ENCODE data around the gene PRDX5. TPM values are rescaled to one million over a fixed set of nuclear protein-coding genes. Genes with fewer than 3 reads are reported as not detected.
"Not testable (repeated sequence)": the region's sequence is repeated elsewhere in the genome, so short reads cannot be mapped to it uniquely, and the experiment has no call there.

The PRDX5 gene
- total RNA-seq, 1 experiment from 2014 or later: 232 TPM

DNA sequence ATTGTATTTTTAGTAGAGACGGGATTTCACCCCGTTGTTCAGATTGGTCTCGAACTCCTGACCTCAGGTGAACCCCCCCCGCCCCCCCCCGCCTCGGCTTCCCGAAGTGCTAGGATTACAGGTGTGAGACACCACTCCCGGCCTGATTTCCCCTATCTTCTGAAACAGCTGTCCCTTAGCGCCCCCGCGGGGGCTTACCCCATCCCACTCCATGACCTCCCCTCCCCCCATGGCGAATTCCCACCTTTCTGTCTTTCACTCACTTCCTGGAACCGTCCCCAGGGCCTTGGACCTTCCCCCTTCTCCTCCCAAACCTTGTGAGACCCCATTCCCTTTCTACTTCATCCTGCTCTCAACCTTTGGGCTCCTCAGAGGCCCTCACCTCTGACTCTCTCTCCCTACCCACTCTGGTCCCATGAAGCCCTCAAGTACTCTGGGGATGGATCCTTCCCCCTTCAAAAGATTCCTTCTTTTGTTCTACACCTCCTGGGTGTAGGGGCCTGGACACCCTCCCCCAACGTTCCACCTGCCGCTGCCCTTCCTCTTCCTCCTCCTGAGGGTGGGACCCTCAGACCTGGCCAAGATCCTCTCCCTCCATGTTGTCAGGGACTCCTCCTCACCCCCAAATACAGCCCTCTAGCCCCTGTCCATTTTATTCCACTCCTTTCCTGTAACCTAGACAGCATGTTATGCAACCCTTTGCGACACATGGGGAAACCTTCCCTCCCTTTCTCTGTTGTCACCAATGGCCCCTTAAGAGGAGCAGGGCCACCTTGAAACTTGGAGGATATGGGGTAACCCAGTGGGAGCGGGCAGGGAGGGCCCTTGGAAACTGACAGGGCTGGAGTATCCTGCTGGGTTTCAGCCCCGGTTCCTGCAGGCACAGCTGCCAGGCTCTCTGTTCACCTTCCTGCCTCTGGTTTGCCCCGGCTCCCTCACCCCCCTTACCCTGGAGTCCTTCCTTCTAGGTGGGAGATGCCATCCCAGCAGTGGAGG, 1.1 kb downstream of the PRDX5 start:
- DNase-seq (ENCODE audit: low read depth in 1 of 2, low spot score in 2 of 2): no peak
- H3K27ac ChIP-seq: no peak overlapping the region; the same call in 1 of the 2 replicates
- H3K9me3 ChIP-seq (replicated peaks): no peaks in the 10 kb centered on the region
- H3K4me1 ChIP-seq (replicated peaks): peaks cover 20% of the 10 kb centered on the region
- H3K27me3 ChIP-seq (replicated peaks): no peaks in the 10 kb centered on the region
- peaks cover 42% of the 10 kb centered on the region for H3K36me3 ChIP-seq
- peak overlapping the region; percentile 69 for H3K4me3 ChIP-seq

DNA sequence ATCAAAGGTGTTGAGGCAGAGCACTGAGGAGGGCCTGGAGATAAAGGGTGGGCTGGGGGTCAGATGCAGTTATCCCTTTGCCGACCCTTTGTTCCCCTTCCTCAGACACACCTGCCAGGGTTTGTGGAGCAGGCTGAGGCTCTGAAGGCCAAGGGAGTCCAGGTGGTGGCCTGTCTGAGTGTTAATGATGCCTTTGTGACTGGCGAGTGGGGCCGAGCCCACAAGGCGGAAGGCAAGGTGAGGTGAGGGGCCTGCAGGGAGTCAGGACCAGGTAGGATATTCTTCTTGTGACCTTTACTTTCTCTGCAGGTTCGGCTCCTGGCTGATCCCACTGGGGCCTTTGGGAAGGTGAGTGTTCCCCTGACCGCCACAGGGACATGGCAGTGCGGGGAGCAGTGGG, 2.6 kb downstream of the PRDX5 start:
- H3K27me3 ChIP-seq (replicated peaks): no peaks in the 10 kb centered on the region
- peaks cover 20% of the 10 kb centered on the region for H3K4me1 ChIP-seq (replicated peaks)
- H3K27ac ChIP-seq: no peak overlapping the region
- H3K4me3 ChIP-seq: no peak overlapping the region
- DNase-seq (ENCODE audit: low read depth in 1 of 2, low spot score in 2 of 2): no peak
- H3K9me3 ChIP-seq (replicated peaks): no peaks in the 10 kb centered on the region
- H3K36me3 ChIP-seq: peaks cover 27% of the 10 kb centered on the region

DNA sequence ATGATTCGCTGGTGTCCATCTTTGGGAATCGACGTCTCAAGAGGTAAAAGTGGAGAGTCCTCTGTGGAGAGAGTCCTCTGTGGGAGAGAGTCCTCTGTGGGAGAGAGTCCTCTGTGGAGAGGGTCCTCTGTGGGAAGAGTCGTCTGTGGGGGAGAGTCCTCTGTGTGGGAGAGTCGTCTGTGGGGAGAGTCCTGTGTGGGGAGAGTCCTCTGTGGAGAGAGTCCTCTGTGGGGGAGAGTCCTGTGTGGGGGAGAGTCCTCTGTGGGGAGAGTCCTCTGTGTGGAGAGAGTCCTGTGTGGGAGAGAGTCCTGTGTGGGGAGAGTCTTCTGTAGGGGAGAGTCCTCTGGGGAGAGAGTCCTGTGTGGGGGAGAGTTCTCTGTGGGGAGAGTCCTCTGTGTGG, 3.1 kb downstream of the PRDX5 start:
- H3K9me3 ChIP-seq (replicated peaks): no peaks in the 10 kb centered on the region

GRCh38 chr11:64321533-64321932, 3.6 kb downstream of the PRDX5 start:
- no peak overlapping the region for H3K4me3 ChIP-seq
- H3K9me3 ChIP-seq (replicated peaks): no peaks in the 10 kb centered on the region
- peaks cover 19% of the 10 kb centered on the region for H3K4me1 ChIP-seq (replicated peaks)
- no peak overlapping the region for H3K27ac ChIP-seq
- H3K27me3 ChIP-seq (replicated peaks): no peaks in the 10 kb centered on the region
- H3K36me3 ChIP-seq: peaks cover 19% of the 10 kb centered on the region
- DNase-seq (ENCODE audit: low read depth in 1 of 2, low spot score in 2 of 2): peak; percentile 66 to 75

More for the DNA sequence above, 3.1 kb downstream of the PRDX5 start:
- DNase-seq (ENCODE audit: low read depth in 1 of 2, low spot score in 2 of 2): no peak
- no peaks in the 10 kb centered on the region for H3K27me3 ChIP-seq (replicated peaks)
- no peak overlapping the region for H3K4me3 ChIP-seq
- H3K4me1 ChIP-seq (replicated peaks): peaks cover 20% of the 10 kb centered on the region
- peaks cover 24% of the 10 kb centered on the region for H3K36me3 ChIP-seq
- H3K27ac ChIP-seq: no peak overlapping the region

- DNase-seq (ENCODE audit: low read depth in 1 of 2, low spot score in 2 of 2): no peak
Measured at GRCh38 chr11:64322925-64323260, 5.0 kb downstream of the PRDX5 start.

GRCh38 chr11:64323373-64323772, 5.5 kb downstream of the PRDX5 start:
- peaks cover 15% of the 10 kb centered on the region for H3K4me1 ChIP-seq (replicated peaks)
- H3K36me3 ChIP-seq: peaks cover 11% of the 10 kb centered on the region
- H3K4me3 ChIP-seq: no peak overlapping the region
- no peak overlapping the region for H3K27ac ChIP-seq
- no peaks in the 10 kb centered on the region for H3K9me3 ChIP-seq (replicated peaks)
- H3K27me3 ChIP-seq (replicated peaks): no peaks in the 10 kb centered on the region
- DNase-seq (ENCODE audit: low read depth in 1 of 2, low spot score in 2 of 2): no peak

More at GRCh38 chr11:64322925-64323260, 5.0 kb downstream of the PRDX5 start:
- peaks cover 11% of the 10 kb centered on the region for H3K36me3 ChIP-seq
- H3K9me3 ChIP-seq (replicated peaks): no peaks in the 10 kb centered on the region
- H3K4me3 ChIP-seq: no peak overlapping the region
- no peak overlapping the region for H3K27ac ChIP-seq
- H3K27me3 ChIP-seq (replicated peaks): no peaks in the 10 kb centered on the region
- H3K4me1 ChIP-seq (replicated peaks): peaks cover 15% of the 10 kb centered on the region

GRCh38 chr11:64323984-64324383, 6.1 kb downstream of the PRDX5 start:
- not testable (repeated sequence) for H3K4me3 ChIP-seq; H3K9me3 ChIP-seq (replicated peaks); DNase-seq (ENCODE audit: low read depth in 1 of 2, low spot score in 2 of 2); H3K27me3 ChIP-seq (replicated peaks); H3K27ac ChIP-seq
- Histone ChIP-seq H3K4me1 (replicated peaks) (peaks cover 13% of the 10 kb centered on the region), H3K36me3 (peaks cover 11% of the 10 kb centered on the region)

GRCh38 chr11:64324692-64325469, 7.0 kb downstream of the PRDX5 start:
- Histone ChIP-seq H3K9me3 (replicated peaks) (no peaks in the 10 kb centered on the region), H3K27ac (no peak overlapping the region), H3K27me3 (replicated peaks) (no peaks in the 10 kb centered on the region), H3K36me3 (peaks cover 11% of the 10 kb centered on the region), H3K4me1 (replicated peaks) (peaks cover 10% of the 10 kb centered on the region), H3K4me3 (no peak overlapping the region)
- no peak for DNase-seq (ENCODE audit: low read depth in 1 of 2, low spot score in 2 of 2)

DNA sequence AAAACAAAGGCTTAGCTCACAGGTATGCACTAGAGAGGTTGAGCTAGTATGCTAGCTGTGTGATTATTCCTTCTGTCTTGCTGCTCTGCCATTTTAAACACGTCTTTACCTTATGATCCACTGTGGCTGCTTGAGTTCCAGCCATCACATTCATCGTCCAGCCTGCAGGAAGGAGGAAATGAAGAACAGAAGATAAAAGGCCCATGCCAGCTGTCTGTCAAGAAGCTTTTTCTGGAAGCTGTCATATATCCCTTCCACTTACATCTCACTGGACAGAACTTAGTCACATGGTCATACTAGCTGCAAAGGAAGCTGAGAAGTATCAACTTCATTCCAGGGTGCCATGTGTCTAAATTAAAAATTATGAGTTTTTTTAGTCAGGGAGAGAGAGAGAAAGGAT, 9.5 kb downstream of the PRDX5 start:
- no peaks in the 10 kb centered on the region for H3K27me3 ChIP-seq (replicated peaks)

DNA sequence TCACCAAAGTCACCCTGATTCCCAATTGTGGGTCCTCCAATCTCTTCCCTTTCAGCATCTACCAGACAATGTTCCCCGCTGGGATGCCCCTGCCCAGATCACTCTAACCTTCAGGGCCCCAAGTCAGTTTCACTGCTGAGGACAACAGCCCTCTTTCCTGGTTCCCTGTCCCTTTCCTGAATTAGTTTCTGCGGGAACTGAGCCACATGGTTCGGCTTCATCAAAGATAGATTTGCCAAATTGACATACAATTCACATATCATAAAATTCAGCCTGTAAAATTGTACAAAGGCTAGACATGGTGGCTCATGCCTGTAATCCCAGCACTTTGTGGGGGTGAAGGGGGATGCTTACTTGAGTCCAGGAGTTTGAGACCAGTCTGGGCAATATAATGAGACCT, 10.1 kb downstream of the PRDX5 start:
- Histone ChIP-seq H3K27me3 (replicated peaks) (no peaks in the 10 kb centered on the region), H3K4me1 (replicated peaks) (peaks cover 9% of the 10 kb centered on the region), H3K27ac (no peak overlapping the region), H3K9me3 (replicated peaks) (no peaks in the 10 kb centered on the region), H3K36me3 (peaks cover under 1% of the 10 kb centered on the region), H3K4me3 (no peak overlapping the region)
- DNase-seq (ENCODE audit: low read depth in 1 of 2, low spot score in 2 of 2): no peak

More for the DNA sequence above, 9.5 kb downstream of the PRDX5 start:
- no peak for DNase-seq (ENCODE audit: low read depth in 1 of 2, low spot score in 2 of 2)
- no peaks in the 10 kb centered on the region for H3K9me3 ChIP-seq (replicated peaks)
- no peak overlapping the region for H3K27ac ChIP-seq
- peaks cover 6% of the 10 kb centered on the region for H3K36me3 ChIP-seq
- H3K4me1 ChIP-seq (replicated peaks): peaks cover 9% of the 10 kb centered on the region
- H3K4me3 ChIP-seq: no peak overlapping the region

GRCh38 chr11:64330888-64331287, 13.0 kb downstream of the PRDX5 start:
- Histone ChIP-seq H3K27ac (no peak overlapping the region), H3K9me3 (replicated peaks) (no peaks in the 10 kb centered on the region), H3K27me3 (replicated peaks) (no peaks in the 10 kb centered on the region), H3K4me3 (no peak overlapping the region), H3K36me3 (no peaks in the 10 kb centered on the region), H3K4me1 (replicated peaks) (peaks cover 18% of the 10 kb centered on the region)
- no peak for DNase-seq (ENCODE audit: low read depth in 1 of 2, low spot score in 2 of 2)

DNA sequence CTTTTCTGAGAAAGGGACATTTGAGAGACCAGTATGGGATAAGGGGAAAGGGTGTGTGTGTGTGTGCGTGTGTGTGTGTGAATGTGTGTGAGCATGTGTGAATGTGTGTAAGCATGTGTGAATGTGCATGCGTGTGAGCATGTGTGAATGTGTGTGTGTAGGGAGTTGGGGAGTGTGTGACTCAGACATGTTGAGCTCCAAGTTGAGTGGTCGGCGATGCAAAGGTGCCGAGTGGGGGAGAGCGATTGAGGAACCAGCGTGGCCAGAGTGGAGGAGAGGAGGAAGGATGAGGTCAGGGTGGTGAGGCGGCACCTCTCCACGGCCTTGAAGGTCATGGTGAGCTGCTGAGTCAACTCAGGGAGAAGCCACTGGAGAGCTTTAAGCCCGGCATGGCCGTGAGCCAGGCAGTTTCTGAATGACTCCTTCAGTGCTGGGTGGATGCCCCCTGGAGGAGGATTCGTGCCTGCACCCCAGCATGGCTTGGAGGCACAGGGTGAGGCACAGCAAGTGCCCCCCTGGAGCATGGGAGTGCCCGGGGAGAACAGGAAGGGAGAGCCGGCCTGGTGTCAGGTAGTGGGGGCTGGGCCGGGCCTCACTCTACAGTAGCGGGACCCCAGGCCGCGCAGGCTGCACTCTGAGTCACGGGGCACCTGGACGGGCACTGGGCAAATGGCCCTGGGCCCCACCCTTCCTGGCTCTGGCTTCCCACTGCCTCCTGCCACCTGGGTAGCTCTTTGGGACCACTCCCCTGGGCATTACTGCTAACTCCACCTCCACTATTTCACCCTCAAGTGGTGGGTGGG, 13.8 kb downstream of the PRDX5 start:
- no peak overlapping the region for H3K4me3 ChIP-seq
- no peaks in the 10 kb centered on the region for H3K9me3 ChIP-seq (replicated peaks)
- H3K27ac ChIP-seq: no peak overlapping the region
- H3K36me3 ChIP-seq: no peaks in the 10 kb centered on the region
- H3K27me3 ChIP-seq (replicated peaks): no peaks in the 10 kb centered on the region
- H3K4me1 ChIP-seq (replicated peaks): peaks cover 18% of the 10 kb centered on the region
- peak; percentile 68 to 92 for DNase-seq (ENCODE audit: low read depth in 1 of 2, low spot score in 2 of 2)

GRCh38 chr11:64333556-64333955, 15.6 kb downstream of the PRDX5 start:
- no peak overlapping the region for H3K27ac ChIP-seq
- H3K36me3 ChIP-seq: no peaks in the 10 kb centered on the region
- no peak overlapping the region for H3K4me3 ChIP-seq
- DNase-seq (ENCODE audit: low read depth in 1 of 2, low spot score in 2 of 2): no peak
- H3K27me3 ChIP-seq (replicated peaks): no peaks in the 10 kb centered on the region
- H3K9me3 ChIP-seq (replicated peaks): no peaks in the 10 kb centered on the region
- H3K4me1 ChIP-seq (replicated peaks): peaks cover 18% of the 10 kb centered on the region
